Measurements from ENCODE around the gene ADGRG3. TPM values are rescaled to one million over a fixed set of nuclear protein-coding genes. Genes with fewer than 3 reads are reported as not detected.

Gene ADGRG3
- total and polyA plus RNA-seq, 9 of the 15 experiments (the other 6 are each of a cell fraction or from before 2014, with no cell fraction given) = 0.09 to 0.52 (median 0.14) TPM; not detected in 3

GRCh38 chr16:57621521-57622271 lies 46.4 kb upstream of the ADGRG3 start (continued):
- TF ChIP-seq USF1 (CRISPR knock-in tag; IDR thresholded peaks at IDR 0.05) (peak; percentile 31; the same call in 1 of the 2 replicates), ZFP36 (IDR thresholded peaks at IDR 0.05; ENCODE audit: low read depth, low read length, partially characterized antibody) (peak; percentile 70), ZEB2 (IDR thresholded peaks at IDR 0.05) (peak; percentile 88), GABPA (tag; conservative IDR thresholded peaks at IDR 0.05; ENCODE audit: low read depth) (no peak), TFAP4 (CRISPR knock-in tag; IDR thresholded peaks at IDR 0.05; ENCODE audit: borderline replicate concordance) (no peak), TEAD2 (tag; IDR thresholded peaks at IDR 0.05) (no peak), NCOA1 (IDR thresholded peaks at IDR 0.05; ENCODE audit: low read depth) (no peak), LEF1 (IDR thresholded peaks at IDR 0.05) (no peak), NFXL1 (CRISPR knock-in tag; IDR thresholded peaks at IDR 0.05) (no peak), HNRNPUL1 (IDR thresholded peaks at IDR 0.05; ENCODE audit: low read length) (no peak), ZC3H11A (IDR thresholded peaks at IDR 0.05; ENCODE audit: low read depth, low read length) (no peak), BCOR (IDR thresholded peaks at IDR 0.05) (peak; percentile 35; the same call in 1 of the 2 replicates), ZNF143 (CRISPR knock-in tag; IDR thresholded peaks at IDR 0.05) (no peak), ATF2 (CRISPR knock-in tag; IDR thresholded peaks at IDR 0.05) (no peak), NELFE (IDR thresholded peaks at IDR 0.05; ENCODE audit: insufficient read depth, insufficient read length) (no peak), ZNF740 (CRISPR knock-in tag; IDR thresholded peaks at IDR 0.05) (no peak), ZNF740 (tag; IDR thresholded peaks at IDR 0.05) (no peak), FUS (optimal IDR thresholded peaks at IDR 0.05; ENCODE audit: low read depth, low read length) (no peak), WHSC1 (IDR thresholded peaks at IDR 0.05; ENCODE audit: low read length) (no peak), GATAD2A (IDR thresholded peaks at IDR 0.05) (no peak), XRCC5 (IDR thresholded peaks at IDR 0.05; ENCODE audit: low read depth, low read length) (no peak), FOXP1 (CRISPR knock-in tag; IDR thresholded peaks at IDR 0.05) (no peak), RFX7 (CRISPR knock-in tag; IDR thresholded peaks at IDR 0.05) (no peak), MITF (IDR thresholded peaks at IDR 0.05) (no peak), CEBPB (tag; IDR thresholded peaks at IDR 0.05) (peak; percentile 80), ZNF644 (tag; IDR thresholded peaks at IDR 0.05; ENCODE audit: low read depth) (no peak), PHF20 (IDR thresholded peaks at IDR 0.05; ENCODE audit: partially characterized antibody) (no peak)
